Measurements from ENCODE around the gene CPNE7.
"Not testable (repeated sequence)": the region's sequence is repeated elsewhere in the genome, so short reads cannot be mapped to it uniquely, and the experiment has no call there.

The CPNE7 gene

GRCh38 chr16:89629827-89630610, 54.5 kb downstream of the CPNE7 start:
- DNase-seq: no peak

GRCh38 chr16:89633064-89633631, 57.6 kb downstream of the CPNE7 start:
- DNase-seq: no peak

GRCh38 chr16:89634463-89635385, 59.2 kb downstream of the CPNE7 start:
- DNase-seq: not testable (repeated sequence)

- no peak for DNase-seq
These were observed 61.1 kb downstream of the CPNE7 start for GRCh38 chr16:89636663-89637062.

GRCh38 chr16:89637379-89637778, 61.8 kb downstream of the CPNE7 start:
- no peak for DNase-seq

GRCh38 chr16:89638455-89638854, 62.9 kb downstream of the CPNE7 start:
- DNase-seq: no peak

- DNase-seq: no peak
These were observed 63.8 kb downstream of the CPNE7 start for GRCh38 chr16:89639385-89639784.

GRCh38 chr16:89641458-89642119, 66.0 kb downstream of the CPNE7 start:
- no peak for DNase-seq

- no peak for DNase-seq
These were observed 67.0 kb downstream of the CPNE7 start for GRCh38 chr16:89642574-89642973.

GRCh38 chr16:89643769-89644300, 68.3 kb downstream of the CPNE7 start:
- no peak for DNase-seq

GRCh38 chr16:89645122-89645521, 69.6 kb downstream of the CPNE7 start:
- DNase-seq: no peak

GRCh38 chr16:89646270-89646669, 70.7 kb downstream of the CPNE7 start:
- no peak for DNase-seq
